Caco-2 (cell line): ENCODE results near the gene TEKTIP1. TPM values are rescaled to one million over a fixed set of nuclear protein-coding genes. Genes with fewer than 3 reads are reported as not detected.
A peak's percentile ranks its signal among the peaks of the same experiment; 100 is the strongest.

Experiments used
- BruUV-seq: library from RNA; stranded (reverse); fragments of 400-500 nt; replicated peaks from 2 replicates; lab custom pipeline; 2021; lab: Mats Ljungman, UMichigan
- CTCF ChIA-PET: fragments of 300-600 bp; sonication (Branson Sonifier 250); formaldehyde crosslinking; loops from one replicate; lab custom pipeline; 2022; ENCODE audit warnings: antibody characterized with exemption; lab: Charles Lee
- POLR2A ChIA-PET: fragments of 300-600 bp; sonication (Branson Sonifier 250); formaldehyde crosslinking; loops from one replicate; lab custom pipeline; 2022; ENCODE audit warnings: antibody characterized with exemption; lab: Charles Lee
- DNase-seq, 2 experiments: peaks; one replicate each; pipeline versions ENCODE4 v3.0.0 to v3.0.0-alpha.2; 2020 to 2022
- H3K27me3 ChIP-seq: replicated peaks from 2 replicates; pipeline ENCODE4 v1.6.0; 2011; ENCODE audit warnings: low read length; ENCODE audit not compliant: control insufficient read depth, insufficient read depth
- H3K36me3 ChIP-seq: 2 replicates; pipeline ENCODE4 v1.5.1; 2011; ENCODE audit warnings: low read length; ENCODE audit not compliant: control insufficient read depth, insufficient read depth
- H3K4me1 ChIP-seq: fragments of 250-450 bp; sonication (Bioruptor Pico); 2 replicates; pipeline ENCODE4 v1.5.1; 2020; ENCODE audit warnings: mild to moderate bottlenecking
- H3K4me3 ChIP-seq: 2 replicates; pipeline ENCODE4 v1.5.1; 2011; ENCODE audit warnings: low read depth, mild to moderate bottlenecking, control low read depth, low read length
- H3K9me3 ChIP-seq: fragments of 250-450 bp; sonication (Bioruptor Pico); 2 replicates; pipeline ENCODE4 v1.5.1; 2020; ENCODE audit warnings: mild to moderate bottlenecking, moderate library complexity
- H3K27ac Mint-ChIP-seq: one replicate; pipeline ENCODE4 v1.8.0; 2022; ENCODE audit warnings: mixed read lengths; ENCODE audit not compliant: unreplicated experiment
- H3K27me3 Mint-ChIP-seq: one replicate; pipeline ENCODE4 v1.8.0; 2022; ENCODE audit warnings: mixed read lengths; ENCODE audit not compliant: insufficient read depth, unreplicated experiment
- H3K36me3 Mint-ChIP-seq: one replicate; pipeline ENCODE4 v1.8.0; 2022; ENCODE audit warnings: mild to moderate bottlenecking, mixed read lengths; ENCODE audit not compliant: insufficient read depth, unreplicated experiment
- H3K4me1 Mint-ChIP-seq: one replicate; pipeline ENCODE4 v1.8.0; 2022; ENCODE audit warnings: low read depth, mixed read lengths; ENCODE audit not compliant: unreplicated experiment
- H3K4me3 Mint-ChIP-seq: one replicate; pipeline ENCODE4 v1.8.0; 2022; ENCODE audit warnings: mild to moderate bottlenecking, moderate library complexity, mixed read lengths; ENCODE audit not compliant: unreplicated experiment
- H3K9me3 Mint-ChIP-seq: one replicate; pipeline ENCODE4 v1.8.0; 2022; ENCODE audit warnings: mixed read lengths; ENCODE audit not compliant: unreplicated experiment
- intact Hi-C: fragments of 100-400 bp; cut with micrococcal nuclease; formaldehyde crosslinking; loops from one replicate; pipeline ENCODE4 v1.10.0; 2022; ENCODE audit not compliant: unreplicated experiment
- total RNA-seq: library from RNA; stranded (reverse); gene quantifications from 2 replicates; pipeline ENCODE4 v1.2.3, GENCODE V29; 2022
- TF ChIP-seq, protein P1 (sequence below), 2 experiments: fragments of 200-600 bp in 1 of 2; IDR thresholded peaks; 1 replicate in 1 of 2; 2 replicates in 1 of 2; pipeline versions ENCODE4 v1.5.1 to v1.8.0; 2011 to 2022; ENCODE audit warnings: antibody characterized with exemption in 1 of 2, control low read depth in 1 of 2, inconsistent platforms in 1 of 2, low read depth in 1 of 2, low read length in 1 of 2, mild to moderate bottlenecking in 1 of 2, moderate library complexity in 1 of 2; ENCODE audit not compliant: insufficient read depth in 1 of 2, severe bottlenecking in 1 of 2, unreplicated experiment in 1 of 2

TEKTIP1 gene
- total RNA-seq, 1 experiment from 2014 or later = 1.5 TPM

DNA sequence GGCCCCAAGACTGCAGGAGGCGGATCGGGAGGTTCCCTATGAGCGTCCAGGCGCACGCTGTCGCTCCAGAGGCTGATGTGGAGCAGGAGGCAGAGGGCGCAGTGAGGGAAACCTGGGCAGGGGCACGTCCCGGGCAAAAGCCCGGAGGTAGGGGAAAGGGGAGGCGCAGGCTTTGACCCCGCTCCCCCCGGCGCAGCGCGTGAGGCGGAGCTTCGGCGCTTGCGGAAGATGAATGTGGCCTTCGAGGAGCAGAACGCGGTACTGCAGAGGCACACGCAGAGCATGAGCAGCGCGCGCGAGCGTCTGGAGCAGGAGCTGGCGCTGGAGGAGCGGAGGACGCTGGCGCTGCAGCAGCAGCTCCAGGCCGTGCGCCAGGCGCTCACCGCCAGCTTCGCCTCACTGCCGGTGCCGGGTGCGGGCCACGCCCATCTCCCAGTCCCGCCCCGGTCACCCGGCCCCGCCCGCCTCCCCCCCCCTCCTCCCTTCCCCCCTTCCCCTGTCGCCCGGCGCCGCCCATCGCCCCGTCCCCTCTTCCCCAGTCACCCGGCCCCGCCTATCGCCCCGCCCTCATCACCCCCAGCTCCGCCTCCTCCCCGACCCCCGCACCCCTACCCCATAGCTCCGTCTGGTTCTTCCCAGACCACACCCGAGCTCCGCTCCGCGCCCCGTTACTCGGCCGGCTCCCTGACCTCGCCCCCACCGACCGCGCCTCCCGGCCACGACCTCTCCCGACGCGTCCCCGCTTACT, 37.9 kb downstream of the TEKTIP1 start:
- peak in 1 of 2 experiments; percentile 42 for DNase-seq
- Histone ChIP-seq H3K4me3 (peak overlapping the region; percentile 40), H3K36me3 (no peaks in the 10 kb centered on the region), H3K27me3 (no peaks in the 10 kb centered on the region), H3K4me1 (no peaks in the 10 kb centered on the region), H3K9me3 (no peaks in the 10 kb centered on the region)
- no TSS peak for BruUV-seq
- ChIA-PET POLR2A (interaction anchor here (0.6 kb wide), 1 partner anchor 81 kb away, joined by 3 read pairs; no protein-coding TSS in a partner anchor), CTCF (interaction anchor here (0.6 kb wide), 1 partner anchor 85 kb away, joined by 6 read pairs; no protein-coding TSS in a partner anchor)
- TF ChIP-seq, protein P1, sequence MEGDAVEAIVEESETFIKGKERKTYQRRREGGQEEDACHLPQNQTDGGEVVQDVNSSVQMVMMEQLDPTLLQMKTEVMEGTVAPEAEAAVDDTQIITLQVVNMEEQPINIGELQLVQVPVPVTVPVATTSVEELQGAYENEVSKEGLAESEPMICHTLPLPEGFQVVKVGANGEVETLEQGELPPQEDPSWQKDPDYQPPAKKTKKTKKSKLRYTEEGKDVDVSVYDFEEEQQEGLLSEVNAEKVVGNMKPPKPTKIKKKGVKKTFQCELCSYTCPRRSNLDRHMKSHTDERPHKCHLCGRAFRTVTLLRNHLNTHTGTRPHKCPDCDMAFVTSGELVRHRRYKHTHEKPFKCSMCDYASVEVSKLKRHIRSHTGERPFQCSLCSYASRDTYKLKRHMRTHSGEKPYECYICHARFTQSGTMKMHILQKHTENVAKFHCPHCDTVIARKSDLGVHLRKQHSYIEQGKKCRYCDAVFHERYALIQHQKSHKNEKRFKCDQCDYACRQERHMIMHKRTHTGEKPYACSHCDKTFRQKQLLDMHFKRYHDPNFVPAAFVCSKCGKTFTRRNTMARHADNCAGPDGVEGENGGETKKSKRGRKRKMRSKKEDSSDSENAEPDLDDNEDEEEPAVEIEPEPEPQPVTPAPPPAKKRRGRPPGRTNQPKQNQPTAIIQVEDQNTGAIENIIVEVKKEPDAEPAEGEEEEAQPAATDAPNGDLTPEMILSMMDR (IDR thresholded peaks at IDR 0.05; ENCODE audit: insufficient read depth in 1 of 2, low read depth in 1 of 2, low read length in 1 of 2, severe bottlenecking in 1 of 2, unreplicated experiment in 1 of 2) = no peak
- no peaks in the 10 kb centered on the region for H3K4me1 Mint-ChIP-seq
- intact Hi-C loops = no loop called here
- H3K9me3 Mint-ChIP-seq = no peaks in the 10 kb centered on the region
- no peak overlapping the region for H3K27ac Mint-ChIP-seq
- peak overlapping the region; percentile 71 for H3K4me3 Mint-ChIP-seq
- H3K36me3 Mint-ChIP-seq = peaks cover 18% of the 10 kb centered on the region
- H3K27me3 Mint-ChIP-seq = no peaks in the 10 kb centered on the region

DNA sequence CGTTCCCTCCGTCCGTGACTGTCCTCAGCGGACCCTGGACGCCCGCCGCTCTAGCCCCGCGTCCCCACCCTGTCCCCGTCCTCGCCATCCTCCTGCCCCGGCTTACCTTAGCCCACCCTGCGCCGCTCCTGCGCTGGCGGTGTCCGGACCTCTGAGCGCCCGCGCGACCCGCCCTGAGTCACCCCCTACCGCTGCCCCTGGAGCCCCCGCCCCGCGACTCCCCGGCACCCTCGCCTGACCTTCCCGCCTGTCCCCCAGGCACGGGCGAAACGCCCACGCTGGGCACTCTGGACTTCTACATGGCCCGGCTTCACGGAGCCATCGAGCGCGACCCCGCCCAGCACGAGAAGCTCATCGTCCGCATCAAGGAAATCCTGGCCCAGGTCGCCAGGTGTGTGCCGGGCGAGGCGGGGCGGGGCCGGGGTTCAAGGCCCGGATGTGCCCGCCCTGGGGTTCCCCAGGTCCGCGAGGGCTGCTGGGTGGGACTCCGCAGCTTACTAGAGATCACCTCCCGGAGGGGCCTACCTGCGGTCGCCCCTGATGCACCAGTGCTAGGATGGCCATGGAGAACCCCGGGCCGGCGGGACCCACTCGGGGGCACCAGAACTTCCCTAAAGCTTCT, 38.9 kb downstream of the TEKTIP1 start:
- no peaks in the 10 kb centered on the region for H3K27me3 Mint-ChIP-seq
- no peaks in the 10 kb centered on the region for H3K4me1 Mint-ChIP-seq
- H3K27me3 ChIP-seq = no peaks in the 10 kb centered on the region
- BruUV-seq = no TSS peak
- H3K4me3 ChIP-seq = no peak overlapping the region
- H3K27ac Mint-ChIP-seq = no peak overlapping the region
- no peaks in the 10 kb centered on the region for H3K9me3 Mint-ChIP-seq
- H3K36me3 ChIP-seq = no peaks in the 10 kb centered on the region
- peak overlapping the region; percentile 19 for H3K4me3 Mint-ChIP-seq
- intact Hi-C loops = no loop called here
- peaks cover 11% of the 10 kb centered on the region for H3K36me3 Mint-ChIP-seq
- CTCF ChIA-PET = interaction anchor here (0.7 kb wide), 1 partner anchor 669 kb away, joined by 4 read pairs; the partner anchor contains the start of gene YJU2
- H3K9me3 ChIP-seq = no peaks in the 10 kb centered on the region
- POLR2A ChIA-PET = interaction anchor here (0.6 kb wide), 1 partner anchor 80 kb away, joined by 3 read pairs; no protein-coding TSS in a partner anchor
- DNase-seq = no peak
- H3K4me1 ChIP-seq = no peaks in the 10 kb centered on the region
- TF ChIP-seq, protein P1 (IDR thresholded peaks at IDR 0.05; ENCODE audit: insufficient read depth in 1 of 2, low read depth in 1 of 2, low read length in 1 of 2, severe bottlenecking in 1 of 2, unreplicated experiment in 1 of 2) = no peak

DNA sequence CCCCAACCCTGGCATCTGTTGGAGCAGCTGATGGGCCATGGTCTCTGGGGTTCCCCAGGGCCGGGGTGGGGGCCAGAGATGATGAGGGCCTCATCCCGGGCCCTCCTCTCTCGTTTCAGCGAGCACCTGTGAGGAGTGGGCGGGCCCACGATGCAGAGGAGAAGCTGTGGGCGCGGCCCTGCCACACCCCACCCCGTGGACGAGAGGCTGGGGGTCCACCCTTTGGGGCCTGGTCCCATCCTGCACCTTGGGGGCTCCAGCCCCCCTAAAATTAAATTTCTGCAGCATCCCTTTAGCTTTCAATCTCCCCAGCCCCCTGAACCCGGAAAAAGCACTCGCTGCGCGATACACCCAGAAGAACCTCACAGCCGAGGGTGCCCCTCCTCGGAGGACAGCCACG, 39.4 kb downstream of the TEKTIP1 start:
- DNase-seq = no peak
- no peaks in the 10 kb centered on the region for H3K4me1 Mint-ChIP-seq
- no peaks in the 10 kb centered on the region for H3K4me1 ChIP-seq
- peak overlapping the region; percentile 27 for H3K4me3 Mint-ChIP-seq
- CTCF ChIA-PET = interaction anchor here (0.7 kb wide), 1 partner anchor 668 kb away, joined by 4 read pairs; the partner anchor contains the start of gene YJU2
- BruUV-seq = no TSS peak
- H3K27ac Mint-ChIP-seq = no peak overlapping the region
- H3K36me3 ChIP-seq = no peaks in the 10 kb centered on the region
- H3K27me3 Mint-ChIP-seq = peaks cover 2% of the 10 kb centered on the region
- no peaks in the 10 kb centered on the region for H3K9me3 ChIP-seq
- peaks cover 10% of the 10 kb centered on the region for H3K36me3 Mint-ChIP-seq
- intact Hi-C loops = no loop called here
- POLR2A ChIA-PET = no interaction called here
- H3K9me3 Mint-ChIP-seq = no peaks in the 10 kb centered on the region
- no peaks in the 10 kb centered on the region for H3K27me3 ChIP-seq
- H3K4me3 ChIP-seq = no peak overlapping the region
- TF ChIP-seq, protein P1 (IDR thresholded peaks at IDR 0.05; ENCODE audit: insufficient read depth in 1 of 2, low read depth in 1 of 2, low read length in 1 of 2, severe bottlenecking in 1 of 2, unreplicated experiment in 1 of 2) = no peak
